Measurements from ENCODE around the gene UBB.

Gene UBB

DNA sequence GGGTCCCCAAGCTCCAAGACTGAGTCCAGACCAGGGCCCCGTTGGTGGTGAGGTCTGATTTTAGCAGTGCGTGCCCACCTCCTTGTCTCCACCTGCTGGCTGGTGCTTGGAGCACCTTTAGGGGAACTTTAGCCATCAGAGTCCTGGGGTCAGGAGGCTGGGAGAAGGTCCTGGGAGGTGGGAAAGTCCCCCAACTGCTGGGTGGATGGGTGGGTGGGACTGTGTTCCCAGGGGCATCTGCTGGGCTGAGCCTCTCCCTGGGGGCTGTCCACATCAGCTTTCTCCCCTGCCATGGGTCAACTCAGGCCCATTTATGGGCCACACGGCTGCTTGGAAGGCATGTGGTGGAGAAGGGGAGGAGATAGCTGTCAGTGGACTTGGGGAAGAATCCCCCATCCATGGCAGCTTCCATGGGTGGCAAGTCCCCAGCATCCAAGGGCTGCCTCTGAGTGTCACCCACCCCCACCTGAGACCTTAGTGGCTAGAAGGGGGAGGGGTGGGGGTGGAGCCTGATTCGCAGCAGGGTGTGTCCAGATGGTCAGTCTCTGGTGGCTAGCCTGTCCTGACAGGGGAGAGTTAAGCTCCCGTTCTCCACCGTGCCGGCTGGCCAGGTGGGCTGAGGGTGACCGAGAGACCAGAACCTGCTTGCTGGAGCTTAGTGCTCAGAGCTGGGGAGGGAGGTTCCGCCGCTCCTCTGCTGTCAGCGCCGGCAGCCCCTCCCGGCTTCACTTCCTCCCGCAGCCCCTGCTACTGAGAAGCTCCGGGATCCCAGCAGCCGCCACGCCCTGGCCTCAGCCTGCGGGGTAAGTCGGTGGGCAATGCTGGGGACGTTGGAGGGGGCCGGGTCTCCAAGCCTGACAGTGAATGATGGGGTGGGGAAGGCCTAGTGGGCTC lies 34.4 kb downstream of the UBB start, which contains the start of gene TRPV2:
Gene TRPV2 (plus strand): TSS at position 541 of the 894 bp plus-strand sequence. CDS start 2,098 bp downstream, outside the sequence.
- H3K4me3 ChIP-seq (ENCODE audit: low read depth, low read length) = peak within 1 kb of the TSS; percentile 69
- TF ChIP-seq, protein P1, sequence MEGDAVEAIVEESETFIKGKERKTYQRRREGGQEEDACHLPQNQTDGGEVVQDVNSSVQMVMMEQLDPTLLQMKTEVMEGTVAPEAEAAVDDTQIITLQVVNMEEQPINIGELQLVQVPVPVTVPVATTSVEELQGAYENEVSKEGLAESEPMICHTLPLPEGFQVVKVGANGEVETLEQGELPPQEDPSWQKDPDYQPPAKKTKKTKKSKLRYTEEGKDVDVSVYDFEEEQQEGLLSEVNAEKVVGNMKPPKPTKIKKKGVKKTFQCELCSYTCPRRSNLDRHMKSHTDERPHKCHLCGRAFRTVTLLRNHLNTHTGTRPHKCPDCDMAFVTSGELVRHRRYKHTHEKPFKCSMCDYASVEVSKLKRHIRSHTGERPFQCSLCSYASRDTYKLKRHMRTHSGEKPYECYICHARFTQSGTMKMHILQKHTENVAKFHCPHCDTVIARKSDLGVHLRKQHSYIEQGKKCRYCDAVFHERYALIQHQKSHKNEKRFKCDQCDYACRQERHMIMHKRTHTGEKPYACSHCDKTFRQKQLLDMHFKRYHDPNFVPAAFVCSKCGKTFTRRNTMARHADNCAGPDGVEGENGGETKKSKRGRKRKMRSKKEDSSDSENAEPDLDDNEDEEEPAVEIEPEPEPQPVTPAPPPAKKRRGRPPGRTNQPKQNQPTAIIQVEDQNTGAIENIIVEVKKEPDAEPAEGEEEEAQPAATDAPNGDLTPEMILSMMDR (IDR thresholded peaks at IDR 0.05; ENCODE audit: low read depth, low read length) = no peak

DNA sequence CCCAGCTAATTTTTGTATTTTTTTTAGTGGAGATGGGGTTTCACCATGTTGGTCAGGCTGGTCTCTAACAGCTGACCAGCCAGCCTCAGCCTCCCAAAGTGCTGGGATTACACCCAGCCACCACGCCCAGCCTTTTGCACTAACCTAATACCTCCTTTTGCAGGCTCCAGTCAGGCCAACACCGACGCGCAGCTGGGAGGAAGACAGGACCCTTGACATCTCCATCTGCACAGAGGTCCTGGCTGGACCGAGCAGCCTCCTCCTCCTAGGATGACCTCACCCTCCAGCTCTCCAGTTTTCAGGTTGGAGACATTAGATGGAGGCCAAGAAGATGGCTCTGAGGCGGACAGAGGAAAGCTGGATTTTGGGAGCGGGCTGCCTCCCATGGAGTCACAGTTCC lies 36.5 kb downstream of the UBB start:
- TF ChIP-seq, protein P1 (IDR thresholded peaks at IDR 0.05; ENCODE audit: low read depth, low read length) = no peak
- no peak overlapping the region for H3K4me3 ChIP-seq (ENCODE audit: low read depth, low read length)

DNA sequence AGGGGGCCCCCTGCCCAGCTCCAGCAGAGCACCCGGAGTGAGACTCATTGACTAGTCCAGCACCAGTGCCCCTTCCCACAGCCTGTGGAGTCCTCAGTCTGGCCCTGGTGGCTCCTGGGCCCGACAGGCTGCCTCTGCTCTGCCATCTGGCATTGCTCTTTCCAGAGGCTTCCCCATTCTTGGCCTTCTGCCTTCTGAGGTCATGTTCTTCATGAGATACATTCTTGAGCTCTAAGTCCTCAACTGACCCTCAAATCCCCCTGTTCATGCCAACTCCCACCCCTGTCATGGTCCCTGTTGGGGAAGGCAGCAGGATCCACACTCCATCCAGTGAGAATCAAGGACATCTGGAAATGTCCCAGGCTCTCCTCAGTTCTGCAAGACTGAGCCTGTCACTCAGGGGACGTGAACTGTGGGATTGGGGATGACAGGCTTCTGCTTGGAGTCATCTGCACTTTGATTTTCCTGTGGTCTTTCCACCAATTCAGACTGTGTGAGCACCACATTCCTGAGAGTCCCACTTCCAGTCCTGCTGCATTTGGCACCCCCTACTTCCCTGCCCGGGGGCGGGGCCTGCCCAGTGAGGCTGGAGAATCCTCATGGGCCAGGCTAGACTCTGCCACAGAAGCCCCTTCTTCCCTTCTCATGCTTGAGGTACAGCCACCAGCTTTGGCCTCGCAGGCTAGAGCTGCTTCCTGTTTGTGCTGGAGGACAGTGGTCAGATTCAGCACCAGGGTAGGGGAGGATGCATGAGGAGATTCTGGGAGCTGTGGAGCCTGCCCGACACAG lies 37.2 kb downstream of the UBB start:
- no peak overlapping the region for H3K4me3 ChIP-seq (ENCODE audit: low read depth, low read length)
- TF ChIP-seq, protein P1 (IDR thresholded peaks at IDR 0.05; ENCODE audit: low read depth, low read length) = no peak

DNA sequence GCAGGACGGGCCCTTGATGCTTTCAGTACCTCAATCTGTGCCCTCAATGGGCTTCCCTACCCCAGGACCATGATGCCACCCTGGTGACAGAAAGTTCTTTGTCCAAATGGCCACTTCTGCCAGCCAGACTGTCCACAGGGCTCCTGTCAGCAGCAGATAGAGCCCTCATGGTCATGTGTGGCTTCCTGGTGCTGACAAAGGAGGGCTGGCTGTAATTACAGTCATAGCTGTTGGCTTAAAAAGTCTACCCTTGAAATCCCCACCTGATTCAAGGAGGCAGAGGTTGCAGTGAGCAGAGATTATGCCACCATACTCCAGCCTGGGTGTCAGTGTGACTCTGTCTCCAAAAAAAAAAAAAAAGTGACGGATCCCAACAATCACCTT lies 37.8 kb downstream of the UBB start:
- TF ChIP-seq, protein P1 (IDR thresholded peaks at IDR 0.05; ENCODE audit: low read depth, low read length) = no peak

DNA sequence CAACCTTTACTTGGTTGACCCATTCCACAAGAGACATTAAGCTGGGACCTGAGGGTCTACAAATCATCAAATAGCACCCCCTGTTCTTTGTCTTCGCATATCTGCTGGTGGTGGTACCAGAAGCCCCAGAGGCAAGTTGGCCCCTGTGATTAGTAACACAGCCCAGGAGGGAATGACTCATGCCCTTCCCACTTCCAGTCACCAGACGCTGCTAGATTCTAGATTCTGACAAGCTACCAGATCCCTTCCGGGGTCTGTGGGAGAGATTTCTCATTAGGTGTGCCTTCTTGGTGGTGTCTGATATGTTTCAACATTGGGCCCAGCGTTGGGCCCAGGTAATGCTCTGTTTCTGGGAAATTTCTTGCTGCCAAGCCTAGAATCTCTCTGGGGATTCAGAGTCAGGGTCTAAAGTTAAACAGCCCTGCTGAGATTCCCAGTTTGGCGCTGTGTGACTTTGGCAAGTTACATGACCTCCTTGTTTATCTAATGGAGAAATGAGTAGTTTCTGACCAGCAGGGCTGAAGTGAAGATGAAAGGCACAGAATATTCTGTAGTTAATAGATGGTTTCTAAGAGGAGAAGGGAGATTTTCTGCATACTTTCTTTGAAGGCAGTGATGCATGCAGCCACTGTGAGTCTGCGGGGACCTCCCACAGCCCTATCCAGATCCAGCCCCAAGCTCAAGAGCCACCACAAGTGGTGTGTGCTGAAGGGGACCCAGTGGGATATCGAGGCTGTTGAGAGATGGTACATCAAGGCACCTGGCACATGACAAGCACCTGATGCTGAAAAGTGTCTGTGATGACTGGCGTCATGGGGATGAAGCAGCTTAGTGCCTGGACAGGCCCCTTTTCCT lies 38.4 kb downstream of the UBB start:
- H3K4me3 ChIP-seq (ENCODE audit: low read depth, low read length) = peak overlapping the region; percentile 35
- TF ChIP-seq, protein P1 (IDR thresholded peaks at IDR 0.05; ENCODE audit: low read depth, low read length) = no peak

More for the DNA sequence above, 37.8 kb downstream of the UBB start:
- H3K4me3 ChIP-seq (ENCODE audit: low read depth, low read length) = no peak overlapping the region

DNA sequence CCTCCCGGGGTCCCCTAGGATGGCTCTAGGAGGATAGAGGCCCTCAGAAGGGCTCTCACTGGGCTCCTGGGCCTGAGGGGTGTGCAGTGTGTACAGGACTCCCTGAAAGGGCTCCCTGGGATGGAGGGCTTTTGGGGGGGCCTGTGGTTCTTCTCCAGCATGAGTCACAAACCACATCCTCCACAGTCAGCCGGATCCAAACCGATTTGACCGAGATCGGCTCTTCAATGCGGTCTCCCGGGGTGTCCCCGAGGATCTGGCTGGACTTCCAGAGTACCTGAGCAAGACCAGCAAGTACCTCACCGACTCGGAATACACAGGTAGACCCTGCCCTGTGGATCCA lies 39.0 kb downstream of the UBB start:
- peak overlapping the region; percentile 8 for H3K4me3 ChIP-seq (ENCODE audit: low read depth, low read length)
- TF ChIP-seq, protein P1 (IDR thresholded peaks at IDR 0.05; ENCODE audit: low read depth, low read length) = no peak

All from WI38 (cell line).